ENCODE measurements around the gene WDR44.
"Not testable (repeated sequence)": the region's sequence is repeated elsewhere in the genome, so short reads cannot be mapped to it uniquely, and the experiment has no call there.

WDR44 gene

DNA sequence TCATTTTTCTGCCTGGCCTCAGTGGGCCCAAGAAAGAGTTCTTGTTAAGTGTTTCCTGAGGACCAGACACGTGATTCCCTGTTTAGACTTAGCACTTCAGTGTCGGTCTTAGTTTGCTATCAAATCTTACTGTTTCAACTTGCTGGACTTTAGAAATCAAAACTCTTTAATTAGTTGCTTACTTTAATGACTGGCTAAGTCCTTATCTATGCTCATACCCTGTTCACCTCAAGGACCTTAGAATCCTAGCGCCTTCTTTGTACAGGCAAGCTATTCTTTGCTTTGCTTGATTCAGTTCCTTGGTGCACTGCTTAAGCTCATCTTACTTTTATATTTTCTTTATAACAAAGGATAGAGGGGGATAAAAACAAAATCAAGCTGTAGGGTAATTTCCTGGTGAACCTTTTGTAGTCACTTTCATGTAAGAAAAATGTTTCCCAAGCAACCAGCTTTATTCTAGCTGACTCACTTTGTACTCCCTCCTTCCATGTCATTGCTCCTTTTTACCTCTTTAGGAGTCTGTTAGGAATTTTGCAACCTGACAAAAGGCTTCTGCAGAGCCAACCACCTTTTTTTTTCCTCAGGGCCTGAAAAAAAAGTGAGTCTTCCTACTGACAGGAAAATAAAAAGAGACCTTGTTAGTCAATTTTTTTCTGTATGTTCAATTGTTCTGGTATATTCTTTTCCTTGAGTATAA, 14.7 kb downstream of the WDR44 start:
- no peak for DNase-seq (ENCODE audit: low read depth)

DNA sequence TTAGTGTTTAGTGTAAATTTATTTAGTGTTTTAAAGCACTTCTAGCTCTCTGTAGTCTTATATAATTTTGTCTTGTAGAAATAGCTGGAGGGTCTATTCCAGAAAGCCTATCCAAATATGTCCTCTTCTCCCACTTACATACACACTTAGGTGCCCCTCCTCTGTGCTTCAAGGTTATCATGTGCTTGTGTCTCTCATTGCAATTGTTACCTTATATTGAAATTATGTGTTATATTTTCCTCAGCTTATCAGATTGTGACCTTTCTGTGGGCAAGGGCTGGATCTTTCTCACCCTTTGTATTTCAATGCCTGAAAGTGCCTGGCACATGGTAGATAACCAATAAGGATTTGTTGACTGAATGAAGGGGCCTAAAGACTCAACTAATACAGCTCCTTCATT, 18.4 kb downstream of the WDR44 start:
- DNase-seq (ENCODE audit: low read depth): no peak

DNA sequence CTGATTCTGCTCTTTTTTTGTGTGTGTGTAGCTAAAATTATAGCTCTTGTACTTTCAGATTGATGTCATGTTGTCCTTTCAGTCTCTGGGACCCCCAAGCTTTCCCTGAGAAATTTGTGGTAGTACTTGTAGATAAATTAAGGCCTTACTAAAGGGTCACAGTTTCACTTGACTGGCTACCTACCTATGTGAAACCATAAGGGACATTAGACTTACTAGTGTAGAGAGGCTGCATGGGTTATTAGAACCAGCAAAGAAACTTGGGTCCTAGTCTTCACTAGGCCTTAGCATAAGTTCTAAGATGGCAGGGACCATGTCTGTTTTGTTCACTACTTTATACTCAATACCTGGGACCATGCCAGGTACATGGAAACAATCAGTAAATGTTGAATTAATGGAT, 21.4 kb downstream of the WDR44 start:
- no peak for DNase-seq (ENCODE audit: low read depth)

DNA sequence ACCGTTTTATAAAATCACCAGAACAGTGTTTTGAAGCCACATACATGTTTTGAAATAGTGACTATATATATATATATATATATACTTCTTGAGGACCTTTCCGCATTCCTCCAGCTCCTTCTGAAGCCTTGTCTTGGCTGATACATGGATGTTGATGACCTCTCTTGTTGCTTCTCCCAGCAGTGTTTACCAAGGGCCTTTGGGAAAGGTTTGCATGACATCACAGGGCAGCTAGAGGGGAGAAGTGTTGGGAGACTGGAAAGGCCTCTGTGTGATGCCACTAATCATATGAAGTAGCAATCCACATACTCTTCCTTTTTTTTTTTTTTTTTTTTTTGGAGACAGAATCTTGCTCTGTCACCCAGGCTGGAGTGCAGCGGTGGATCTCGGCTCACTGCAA, 22.5 kb downstream of the WDR44 start:
- no peak for DNase-seq (ENCODE audit: low read depth)

DNA sequence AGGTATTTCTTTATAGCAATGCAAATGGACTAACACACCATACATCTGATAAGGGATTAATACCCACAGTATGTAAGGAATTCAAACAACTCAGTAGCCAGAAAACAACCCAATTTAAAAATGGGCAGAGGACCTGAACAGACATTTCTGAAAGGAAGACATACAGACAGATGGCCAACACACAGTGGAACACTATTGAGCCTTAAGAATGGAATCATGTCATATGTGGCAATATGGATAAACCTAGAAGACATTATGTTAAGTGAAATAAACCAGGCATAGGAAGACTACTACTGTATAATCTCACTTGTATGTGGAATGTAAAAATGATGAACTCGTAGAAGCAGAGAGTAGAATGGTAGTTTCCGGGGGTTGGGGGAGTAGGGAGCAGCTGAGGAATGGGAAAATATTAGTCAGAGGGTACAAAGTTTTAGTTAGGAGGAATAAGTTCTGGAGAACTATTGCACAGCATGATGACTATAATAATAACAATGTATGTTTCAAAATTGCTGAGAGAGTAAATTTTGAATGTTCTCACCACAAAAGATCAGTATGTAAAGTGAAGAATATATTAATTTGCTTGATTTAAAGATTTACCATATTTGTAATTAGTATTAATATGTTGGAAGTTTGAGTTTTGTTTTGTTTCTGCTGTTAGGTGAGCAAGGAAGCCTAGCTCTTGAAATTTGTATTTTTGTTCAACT, 25.2 kb downstream of the WDR44 start:
- no peak for DNase-seq (ENCODE audit: low read depth)

DNA sequence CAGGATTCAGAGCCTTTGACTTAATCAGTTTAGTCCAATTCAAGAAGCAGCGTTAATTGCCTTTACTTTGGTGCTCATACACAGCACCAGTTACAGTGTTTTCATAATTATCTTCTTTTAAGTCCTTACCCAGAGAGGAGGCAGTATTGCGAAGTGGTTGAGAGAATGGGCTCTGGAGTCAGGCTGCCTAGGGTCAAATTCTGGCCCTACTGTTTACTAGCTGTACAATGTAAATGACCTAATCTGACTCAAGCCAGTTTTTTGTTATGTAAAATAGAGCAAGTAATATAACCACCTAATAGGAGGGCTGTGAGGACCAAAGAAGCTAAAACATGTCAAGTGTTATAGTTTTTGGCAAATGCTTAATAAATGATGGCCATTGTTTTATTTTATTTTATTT, 27.6 kb downstream of the WDR44 start:
- DNase-seq (ENCODE audit: low read depth): no peak

DNA sequence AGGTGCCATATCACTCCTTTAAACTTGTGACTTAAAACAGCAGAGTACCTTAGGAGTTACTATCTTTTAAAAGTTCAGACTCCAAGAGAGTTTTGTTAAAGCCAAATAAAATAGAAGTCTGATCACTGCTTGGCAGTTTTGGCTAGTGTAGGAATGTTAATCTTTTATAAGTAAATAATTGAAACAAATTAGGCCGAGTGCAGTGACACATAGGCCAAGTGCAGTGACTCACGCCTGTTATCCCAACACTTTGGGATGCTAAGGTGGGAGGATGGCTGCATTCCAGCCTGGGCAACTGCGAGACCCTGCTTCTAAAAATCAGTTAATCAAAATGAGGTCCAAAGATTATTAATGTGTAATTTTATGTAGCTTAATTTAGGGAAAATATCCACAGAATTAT, 37.2 kb downstream of the WDR44 start:
- no peak for DNase-seq (ENCODE audit: low read depth)

DNA sequence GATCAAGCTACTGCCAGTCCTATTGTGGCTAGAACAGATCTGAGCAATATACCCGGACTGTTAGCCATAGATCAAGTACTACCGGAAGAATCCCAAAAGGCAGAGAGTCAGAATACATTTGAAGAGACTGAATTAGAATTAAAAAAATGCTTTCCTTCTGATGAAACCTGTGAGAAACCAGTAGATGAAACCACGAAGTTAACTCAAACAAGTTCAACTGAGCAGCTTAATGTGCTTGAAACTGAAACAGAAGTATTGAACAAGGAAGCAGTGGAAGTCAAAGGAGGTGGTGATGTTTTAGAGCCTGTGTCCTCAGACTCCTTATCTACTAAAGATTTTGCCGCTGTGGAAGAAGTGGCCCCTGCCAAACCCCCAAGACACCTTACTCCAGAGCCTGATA, 46.8 kb downstream of the WDR44 start:
- DNase-seq (ENCODE audit: low read depth): no peak

DNA sequence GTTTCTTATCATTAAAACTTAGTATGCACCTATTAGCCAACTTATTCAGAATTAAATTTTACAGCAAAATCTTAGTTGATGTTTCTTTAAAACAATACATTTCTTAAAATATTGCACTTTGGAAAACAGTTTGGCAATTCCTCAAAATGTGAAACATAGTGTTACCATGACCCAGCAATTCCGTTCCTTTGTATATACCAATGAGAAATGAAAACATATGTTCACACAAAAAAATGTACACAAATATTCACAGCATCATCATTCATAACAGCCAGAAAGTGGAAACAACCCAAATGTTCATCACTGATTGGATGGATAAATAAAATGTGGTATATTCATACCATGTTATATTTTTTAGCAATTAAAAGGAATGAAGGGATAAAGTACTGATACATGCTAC, 50.2 kb downstream of the WDR44 start:
- DNase-seq (ENCODE audit: low read depth): no peak

DNA sequence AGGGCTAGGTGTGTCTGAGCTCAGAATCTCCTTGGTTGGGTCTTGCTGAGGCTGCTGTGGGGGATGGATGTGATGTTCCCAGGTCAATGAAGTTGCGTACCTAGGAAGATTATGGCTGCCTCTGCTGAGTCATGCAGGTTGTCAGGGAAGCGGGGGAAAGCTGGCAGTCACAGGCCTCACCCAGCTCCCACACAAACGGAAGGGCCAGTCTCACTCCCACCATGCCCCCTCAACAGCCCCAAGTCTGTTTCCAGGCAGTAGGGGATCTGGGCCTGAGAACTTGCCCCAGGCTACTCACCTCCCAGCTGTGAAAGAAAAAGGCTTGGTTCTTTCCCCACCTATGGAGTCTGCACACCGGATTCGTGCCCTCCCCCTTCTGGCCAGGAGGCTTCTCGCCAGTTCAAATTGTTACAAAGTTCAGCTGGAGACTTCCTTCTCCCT, 72.9 kb downstream of the WDR44 start:
- DNase-seq (ENCODE audit: low read depth): no peak

DNA sequence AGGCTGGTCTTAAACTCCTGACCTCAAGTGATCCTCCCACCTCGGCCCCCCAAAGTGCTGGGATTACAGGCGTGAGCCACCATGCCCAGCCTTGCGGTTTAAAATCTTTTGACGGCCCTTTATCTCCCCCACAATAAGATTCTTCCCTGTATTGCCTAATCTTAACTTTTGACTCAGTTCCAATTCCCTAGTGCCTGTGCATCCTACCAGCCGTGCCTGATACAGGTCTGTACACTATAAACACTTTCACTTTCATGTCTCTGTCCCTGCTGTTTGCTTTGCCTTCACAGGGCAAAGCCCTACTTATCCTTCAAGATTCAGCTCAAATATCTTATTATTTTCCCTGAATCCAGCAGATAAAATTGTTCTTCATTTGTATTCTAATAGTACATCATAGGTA, 74.6 kb downstream of the WDR44 start:
- no peak for DNase-seq (ENCODE audit: low read depth)

DNA sequence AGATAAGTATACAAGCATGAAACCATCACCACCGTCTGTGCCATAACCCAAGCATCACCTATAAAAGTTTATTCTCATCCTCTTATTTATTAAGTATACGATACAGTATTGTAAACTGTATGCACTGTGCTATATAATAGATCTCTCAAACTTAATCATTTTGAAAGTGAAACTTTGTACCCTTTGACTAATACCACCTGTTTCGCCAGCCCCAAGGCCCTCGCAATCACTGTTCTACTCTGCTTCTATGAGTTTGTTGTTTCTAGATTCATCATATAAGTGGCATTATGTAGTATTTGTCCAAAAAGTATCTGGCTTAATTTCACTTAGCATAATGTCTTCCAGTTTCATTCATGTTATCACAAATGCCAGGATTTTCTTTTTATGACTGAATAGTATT, 77.7 kb downstream of the WDR44 start:
- no peak for DNase-seq (ENCODE audit: low read depth)

DNA sequence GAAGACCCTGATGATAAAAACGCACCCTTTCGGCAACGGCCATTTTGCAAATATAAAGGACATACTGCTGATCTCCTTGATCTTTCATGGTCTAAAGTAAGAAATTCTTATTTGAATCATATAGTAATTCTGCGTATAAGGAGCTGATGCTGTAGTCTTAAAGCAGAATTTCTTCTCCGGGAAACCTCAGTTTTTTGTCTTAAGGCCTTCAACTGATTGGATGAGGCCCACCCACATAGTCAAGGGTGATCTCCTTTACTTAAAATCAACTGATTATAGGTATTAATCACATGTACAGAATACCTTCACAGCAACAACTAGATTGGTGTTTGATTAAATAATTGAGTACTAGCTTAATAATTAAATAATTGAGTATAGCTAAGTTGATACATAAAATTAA, 86.9 kb downstream of the WDR44 start:
- DNase-seq (ENCODE audit: low read depth): no peak

DNA sequence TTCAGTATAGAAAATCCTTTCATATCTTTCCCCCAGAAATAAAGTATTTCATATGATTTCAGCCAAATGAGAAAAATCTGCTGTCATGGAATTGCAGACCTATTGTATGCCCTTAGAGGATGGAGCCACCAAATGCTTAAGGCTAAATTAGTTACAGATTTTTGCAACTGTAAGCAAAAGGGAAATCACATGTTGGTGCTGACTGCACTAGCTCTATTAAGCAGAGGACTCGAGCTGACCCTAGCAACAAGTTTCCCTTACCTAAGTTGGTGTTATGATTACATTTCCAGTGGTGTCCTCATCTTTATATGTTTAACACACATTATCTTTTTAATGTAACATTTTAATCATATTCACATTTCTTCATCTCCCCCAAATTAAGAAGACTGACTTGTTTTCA, 91.4 kb downstream of the WDR44 start:
- DNase-seq (ENCODE audit: low read depth): no peak

DNA sequence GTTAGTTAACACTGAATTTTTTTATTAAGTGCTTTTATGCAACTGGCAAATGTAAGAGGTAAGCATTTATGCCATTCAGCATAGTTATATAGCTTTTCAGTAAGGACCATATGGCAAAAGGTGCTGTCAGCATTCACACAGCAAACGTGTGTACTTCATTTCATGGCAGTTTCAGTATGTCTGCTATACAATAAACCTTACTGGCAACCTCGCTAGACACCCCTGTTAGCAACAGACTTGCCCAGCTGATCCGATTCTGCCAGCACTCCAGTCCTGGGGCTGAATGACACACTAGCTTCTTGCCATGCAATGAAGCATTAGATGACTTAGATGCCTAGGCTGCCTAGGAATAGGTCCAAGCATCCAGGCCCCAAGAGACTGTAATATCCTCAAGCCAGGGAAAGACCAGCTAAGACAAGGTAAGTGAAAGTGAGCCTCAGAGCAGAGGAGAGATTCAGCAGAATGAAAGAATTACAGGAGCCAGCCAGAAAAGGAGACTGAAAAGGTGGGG, 102.4 kb downstream of the WDR44 start:
- DNase-seq (ENCODE audit: low read depth): no peak

DNA sequence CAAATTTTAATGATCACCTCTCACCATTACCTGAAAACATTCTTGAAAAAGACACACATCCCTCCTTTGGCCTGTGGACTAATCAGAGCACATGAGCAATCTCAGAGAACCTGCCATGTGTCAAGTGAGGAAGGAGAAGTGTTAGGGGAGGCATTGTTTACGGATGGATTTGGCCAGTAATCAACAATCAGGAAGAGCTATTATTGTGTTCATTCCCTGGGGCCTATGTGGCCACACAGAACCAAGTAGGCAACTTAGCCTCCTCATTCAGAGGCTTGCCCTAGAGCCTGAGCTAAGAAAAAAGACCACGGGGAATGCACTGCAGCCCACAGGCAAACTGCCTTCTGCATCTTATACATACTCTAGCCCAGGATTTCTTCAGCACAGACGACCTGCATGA, 109.1 kb downstream of the WDR44 start:
- no peak for DNase-seq (ENCODE audit: low read depth)

DNA sequence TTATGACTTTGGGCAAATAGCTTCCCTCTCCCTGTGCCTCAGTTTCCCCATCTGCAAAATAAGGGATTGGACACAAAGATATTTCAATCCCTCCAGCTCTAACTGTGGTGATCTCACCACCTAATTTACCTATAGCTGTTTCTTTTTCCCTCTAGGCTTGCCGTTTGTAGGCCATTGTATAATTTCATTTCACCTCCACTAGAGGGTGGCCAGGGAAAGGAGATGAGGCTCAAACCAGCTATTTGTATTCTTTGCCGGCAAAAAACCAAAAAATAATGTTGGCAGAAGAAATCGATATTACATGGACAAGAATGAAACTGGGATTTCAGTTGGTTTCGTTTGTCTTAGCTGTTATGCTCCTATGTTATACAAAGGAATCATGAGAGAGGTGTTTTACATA, 113.6 kb downstream of the WDR44 start:
- DNase-seq (ENCODE audit: low read depth): no peak

DNA sequence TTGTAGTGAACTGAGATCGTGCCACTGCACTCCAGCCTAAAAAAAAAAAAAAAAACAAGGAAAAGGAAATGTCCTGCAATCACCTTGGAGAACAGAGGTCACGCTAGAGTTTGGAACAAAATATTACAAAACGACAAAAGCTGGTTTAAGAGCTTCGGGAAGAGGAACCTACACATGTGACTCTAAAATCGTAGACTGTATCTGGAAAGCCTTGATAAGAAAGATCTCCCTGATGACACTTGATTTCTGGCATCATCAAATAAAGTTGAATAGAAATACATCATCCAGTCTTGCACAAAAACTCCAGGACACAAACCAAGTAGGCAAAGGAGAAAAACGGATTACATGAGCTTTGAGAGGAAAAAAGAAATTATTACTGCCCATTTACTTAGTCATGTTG, 118.6 kb downstream of the WDR44 start:
- no peak for DNase-seq (ENCODE audit: low read depth)

DNA sequence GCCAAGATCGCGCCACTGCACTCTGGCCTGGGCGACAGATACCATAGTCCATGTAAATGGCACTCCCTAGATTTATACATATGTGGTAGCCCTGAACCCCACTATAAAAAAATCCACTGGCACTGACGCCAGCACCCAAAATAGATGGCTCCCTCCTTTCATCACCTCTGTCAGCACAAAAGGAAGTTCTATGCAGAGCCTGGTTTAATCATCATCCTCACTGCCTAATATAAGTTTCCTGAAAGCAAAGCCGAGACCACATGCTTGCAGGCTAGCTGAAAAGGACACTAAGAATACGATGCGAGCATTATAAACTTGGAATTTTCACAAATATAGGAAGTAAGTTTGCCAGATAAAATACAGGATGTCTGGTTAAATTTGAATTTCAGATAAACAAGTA, 122.2 kb downstream of the WDR44 start:
- no peak for DNase-seq (ENCODE audit: low read depth)

DNA sequence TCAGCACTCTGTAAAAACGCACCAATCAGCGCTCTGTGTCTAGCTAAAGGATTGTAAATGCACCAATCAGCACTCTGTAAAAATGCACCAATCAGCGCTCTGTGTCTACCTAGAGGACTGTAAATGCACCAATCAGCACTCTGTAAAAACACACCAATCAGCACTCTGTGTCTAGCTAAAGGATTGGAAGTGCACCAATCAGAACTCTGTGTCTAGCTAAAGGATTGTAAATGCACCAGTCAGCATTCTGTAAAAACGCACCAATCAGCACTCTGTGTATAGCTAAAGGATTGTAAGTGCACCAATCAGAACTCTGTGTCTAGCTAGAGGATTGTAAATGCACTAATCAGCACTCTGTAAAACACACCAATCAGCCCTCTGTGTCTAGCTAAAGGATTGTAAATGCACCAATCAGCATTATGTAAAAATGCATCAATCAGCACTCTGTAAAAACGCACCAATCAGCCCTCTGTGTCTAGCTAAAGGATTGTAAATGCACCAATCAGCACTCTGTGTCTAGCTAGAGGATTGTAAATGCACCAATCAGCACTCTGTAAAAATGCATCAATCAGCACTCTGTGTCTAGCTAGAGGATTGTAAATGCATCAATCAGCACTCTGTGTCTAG, 124.9 kb downstream of the WDR44 start:
- not testable (repeated sequence) for DNase-seq (ENCODE audit: low read depth)

DNA sequence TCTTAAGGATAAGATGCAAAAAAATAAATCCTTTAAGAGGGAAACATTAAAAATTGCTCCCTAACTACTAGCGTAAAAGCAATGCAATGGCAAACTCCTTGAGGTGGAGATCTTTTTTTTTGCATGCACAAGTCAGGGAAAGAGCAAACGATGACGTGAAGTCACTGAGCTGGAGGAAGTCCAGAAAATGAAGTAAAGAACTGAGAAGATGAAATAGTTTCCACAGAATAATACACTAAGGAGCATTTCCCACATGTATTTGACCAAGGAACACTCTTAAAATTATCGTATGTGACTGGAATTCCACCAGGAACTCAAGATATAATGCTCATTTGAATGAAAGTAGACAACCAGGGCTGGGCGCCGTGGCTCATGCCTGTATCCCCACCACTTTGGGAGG, 128.7 kb downstream of the WDR44 start:
- DNase-seq (ENCODE audit: low read depth): no peak

DNA sequence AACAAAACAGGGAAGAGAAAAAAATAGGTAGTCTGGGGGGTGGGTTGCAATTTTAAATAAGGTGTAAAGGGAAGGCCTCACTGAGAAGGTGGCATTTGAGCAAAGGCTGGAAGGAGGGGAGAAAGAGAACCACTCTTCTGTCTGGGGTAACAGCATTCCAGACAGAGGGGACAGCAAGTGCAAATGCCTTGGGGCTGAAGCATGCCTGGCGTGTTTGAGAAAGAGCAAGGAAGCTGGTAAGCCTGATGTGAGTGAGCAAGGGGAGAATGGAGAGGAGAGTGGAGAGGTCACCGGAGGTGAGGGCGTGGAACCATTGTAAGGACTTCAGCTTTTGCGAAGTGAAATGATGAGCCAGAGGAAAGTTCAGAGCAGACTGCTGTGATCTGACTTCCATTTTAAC, 130.0 kb downstream of the WDR44 start:
- no peak for DNase-seq (ENCODE audit: low read depth)

DNA sequence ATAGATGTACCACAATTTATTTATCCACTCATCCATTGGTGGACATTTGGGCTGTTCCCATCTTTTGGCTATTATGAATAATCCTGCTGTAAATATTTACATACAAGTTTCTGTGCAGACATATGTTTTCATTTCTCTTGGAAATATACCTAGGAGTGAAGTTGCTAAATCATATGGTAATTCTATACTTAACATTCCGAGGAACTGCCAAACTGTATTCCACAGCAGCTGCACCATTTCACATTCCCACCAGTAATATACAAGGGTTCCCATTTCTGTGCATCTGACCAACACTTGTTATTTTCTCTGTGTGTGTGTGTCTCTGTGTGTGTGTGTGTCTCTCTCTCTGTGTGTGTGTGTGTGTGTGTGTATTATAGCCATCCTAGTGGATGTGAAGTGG, 134.3 kb downstream of the WDR44 start:
- no peak for DNase-seq (ENCODE audit: low read depth)

All from stimulated activated CD8-positive, alpha-beta memory T cell treated with anti-CD3 and anti-CD28 coated beads, Interleukin-12 subunit alpha, Interleukin-12 subunit beta, amount 100 ng/mL, for 4 hours (primary cell).